ENCODE results near the gene GTF3C2. TPM values are rescaled to one million over a fixed set of nuclear protein-coding genes. Genes with fewer than 3 reads are reported as not detected.

Gene GTF3C2
- total RNA-seq, 1 donor from 2014 or later, result 16.2 TPM

DNA sequence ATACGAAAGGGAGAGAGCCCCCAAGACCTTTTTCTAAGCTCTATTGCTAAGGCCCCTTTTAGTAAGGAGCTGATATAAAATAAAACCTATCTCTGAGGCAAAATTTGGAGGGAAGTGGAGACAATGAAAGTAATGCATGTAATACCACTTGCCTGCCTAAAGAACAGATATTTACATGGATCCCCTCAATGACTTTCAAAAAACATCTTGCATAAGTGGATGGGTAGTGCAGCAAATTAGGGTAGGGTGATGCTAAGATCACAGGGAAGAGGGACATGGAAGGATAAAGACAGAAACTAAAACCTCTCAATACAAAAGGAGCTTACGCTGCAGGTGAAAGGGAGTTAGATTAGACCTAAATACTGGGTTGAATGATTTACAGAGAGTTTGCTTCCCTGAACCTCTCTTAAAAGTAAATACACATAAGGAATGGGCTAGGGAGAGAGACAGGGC is 22.8 kb upstream of the GTF3C2 start:
- peaks cover 70% of the 10 kb centered on the region for H3K36me3 ChIP-seq

DNA sequence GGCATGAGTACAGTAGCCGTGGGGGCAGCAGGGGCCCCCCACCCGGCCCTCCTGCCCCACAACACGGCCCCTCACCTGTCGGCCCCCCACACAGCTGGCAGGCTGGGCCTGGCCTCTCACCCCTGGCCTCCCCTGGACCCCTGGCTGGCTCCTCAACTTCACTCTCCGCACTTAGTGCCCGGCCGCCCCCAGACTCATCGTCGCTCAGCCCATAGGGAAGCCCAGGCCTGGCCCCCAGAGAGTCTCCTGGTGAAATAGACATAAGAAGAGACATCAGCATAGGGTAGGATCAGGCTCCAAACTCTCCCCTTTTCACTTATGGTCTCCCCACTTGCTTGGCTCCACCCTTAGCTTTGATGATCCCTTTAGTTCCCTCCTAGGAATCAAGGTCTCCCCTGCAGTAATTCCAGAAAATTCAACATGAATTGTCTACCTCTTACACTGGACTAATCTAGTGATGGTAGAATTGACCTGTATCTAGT is 22.3 kb upstream of the GTF3C2 start:
- TF ChIP-seq, protein P1, sequence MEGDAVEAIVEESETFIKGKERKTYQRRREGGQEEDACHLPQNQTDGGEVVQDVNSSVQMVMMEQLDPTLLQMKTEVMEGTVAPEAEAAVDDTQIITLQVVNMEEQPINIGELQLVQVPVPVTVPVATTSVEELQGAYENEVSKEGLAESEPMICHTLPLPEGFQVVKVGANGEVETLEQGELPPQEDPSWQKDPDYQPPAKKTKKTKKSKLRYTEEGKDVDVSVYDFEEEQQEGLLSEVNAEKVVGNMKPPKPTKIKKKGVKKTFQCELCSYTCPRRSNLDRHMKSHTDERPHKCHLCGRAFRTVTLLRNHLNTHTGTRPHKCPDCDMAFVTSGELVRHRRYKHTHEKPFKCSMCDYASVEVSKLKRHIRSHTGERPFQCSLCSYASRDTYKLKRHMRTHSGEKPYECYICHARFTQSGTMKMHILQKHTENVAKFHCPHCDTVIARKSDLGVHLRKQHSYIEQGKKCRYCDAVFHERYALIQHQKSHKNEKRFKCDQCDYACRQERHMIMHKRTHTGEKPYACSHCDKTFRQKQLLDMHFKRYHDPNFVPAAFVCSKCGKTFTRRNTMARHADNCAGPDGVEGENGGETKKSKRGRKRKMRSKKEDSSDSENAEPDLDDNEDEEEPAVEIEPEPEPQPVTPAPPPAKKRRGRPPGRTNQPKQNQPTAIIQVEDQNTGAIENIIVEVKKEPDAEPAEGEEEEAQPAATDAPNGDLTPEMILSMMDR (IDR thresholded peaks at IDR 0.05; ENCODE audit: borderline replicate concordance), result no peak
- H3K27me3 ChIP-seq (ENCODE audit: low read depth), result no peaks in the 10 kb centered on the region
- no peak for DNase-seq
- no peak overlapping the region for H3K27ac ChIP-seq (replicated peaks)
- peak overlapping the region; percentile 81 for H3K4me3 ChIP-seq
- peaks cover 36% of the 10 kb centered on the region for H3K4me1 ChIP-seq
- no peaks in the 10 kb centered on the region for H3K9me3 ChIP-seq (replicated peaks)
- intact Hi-C loops (cut with micrococcal nuclease), result no loop called here
- peaks cover 70% of the 10 kb centered on the region for H3K36me3 ChIP-seq

More for the DNA sequence above, 22.8 kb upstream of the GTF3C2 start:
- Histone ChIP-seq H3K27ac (replicated peaks) (peak overlapping the region; percentile 94), H3K9me3 (replicated peaks) (no peaks in the 10 kb centered on the region), H3K4me1 (peaks cover 36% of the 10 kb centered on the region), H3K4me3 (peak overlapping the region; percentile 81), H3K27me3 (ENCODE audit: low read depth) (no peaks in the 10 kb centered on the region)
- TF ChIP-seq, protein P1 (IDR thresholded peaks at IDR 0.05; ENCODE audit: borderline replicate concordance), result no peak
- intact Hi-C loops (cut with micrococcal nuclease), result no loop called here
- no peak for DNase-seq

DNA sequence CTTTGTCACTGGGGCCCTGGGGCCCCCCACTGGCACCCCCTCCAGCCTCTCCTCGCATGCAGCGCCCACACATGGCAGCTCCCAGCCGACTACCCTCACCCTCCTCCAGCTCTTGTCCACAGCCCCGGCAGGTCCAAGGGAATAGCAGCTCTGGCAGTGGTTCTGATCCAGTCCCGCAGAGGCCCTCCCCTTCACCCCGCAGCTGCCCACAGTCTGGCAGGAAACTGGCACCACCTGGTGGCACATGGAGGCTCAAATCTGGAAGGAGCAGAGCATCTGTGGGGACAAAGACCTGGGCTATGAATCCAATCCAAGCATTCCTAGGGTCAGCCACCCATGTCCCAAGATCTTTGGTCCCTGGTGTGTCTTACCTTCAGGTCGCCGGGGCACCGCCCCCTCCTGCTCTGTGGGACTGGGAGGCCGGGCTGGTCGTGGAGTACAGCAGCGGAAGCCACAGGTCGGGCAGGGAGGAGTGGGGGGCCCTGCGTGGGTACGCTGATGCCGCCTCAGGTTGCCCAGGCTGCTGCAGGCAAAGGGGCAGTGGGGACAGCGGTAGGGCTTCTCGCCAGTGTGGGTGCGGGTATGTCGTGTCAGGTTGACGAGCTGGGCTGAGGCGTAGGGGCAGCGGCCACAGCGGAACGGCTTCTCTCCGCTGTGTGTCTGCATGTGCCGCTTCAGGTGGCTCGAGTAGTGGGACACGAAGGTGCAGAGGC is 21.7 kb upstream of the GTF3C2 start:
- no peaks in the 10 kb centered on the region for H3K27me3 ChIP-seq (ENCODE audit: low read depth)
- intact Hi-C loops (cut with micrococcal nuclease), result no loop called here
- peaks cover 70% of the 10 kb centered on the region for H3K36me3 ChIP-seq
- peaks cover 37% of the 10 kb centered on the region for H3K4me1 ChIP-seq
- TF ChIP-seq, protein P1 (IDR thresholded peaks at IDR 0.05; ENCODE audit: borderline replicate concordance), result no peak
- H3K27ac ChIP-seq (replicated peaks), result no peak overlapping the region
- H3K9me3 ChIP-seq (replicated peaks), result no peaks in the 10 kb centered on the region
- DNase-seq, result no peak
- no peak overlapping the region for H3K4me3 ChIP-seq

DNA sequence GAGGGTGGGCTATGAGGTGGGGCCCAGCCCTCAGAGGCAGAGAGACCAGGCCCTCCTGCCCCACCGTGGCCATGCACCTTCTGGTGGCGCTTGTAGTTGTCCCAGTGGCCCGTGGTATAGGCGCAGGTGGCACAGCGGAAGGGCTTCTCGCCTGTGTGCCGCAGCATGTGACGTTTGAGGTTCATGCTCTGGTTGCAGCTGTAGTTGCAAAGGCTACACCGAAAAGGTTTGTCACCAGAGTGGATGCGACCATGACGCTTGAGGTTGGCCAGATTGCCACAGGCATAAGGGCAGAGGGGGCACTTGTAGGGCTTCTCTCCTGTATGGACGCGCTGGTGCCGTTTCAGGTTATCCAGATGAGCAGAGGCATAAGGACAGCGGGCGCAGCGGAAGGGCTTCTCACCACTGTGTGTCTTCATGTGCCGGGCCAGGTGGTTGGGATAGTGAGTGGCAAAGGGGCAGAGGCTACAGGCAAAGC is 21.1 kb upstream of the GTF3C2 start:
- no peaks in the 10 kb centered on the region for H3K9me3 ChIP-seq (replicated peaks)
- no peaks in the 10 kb centered on the region for H3K27me3 ChIP-seq (ENCODE audit: low read depth)
- H3K4me1 ChIP-seq, result peaks cover 43% of the 10 kb centered on the region
- DNase-seq, result no peak
- peaks cover 70% of the 10 kb centered on the region for H3K36me3 ChIP-seq
- no peak overlapping the region for H3K27ac ChIP-seq (replicated peaks)
- TF ChIP-seq, protein P1 (IDR thresholded peaks at IDR 0.05; ENCODE audit: borderline replicate concordance), result no peak
- intact Hi-C loops (cut with micrococcal nuclease), result no loop called here
- H3K4me3 ChIP-seq, result no peak overlapping the region

DNA sequence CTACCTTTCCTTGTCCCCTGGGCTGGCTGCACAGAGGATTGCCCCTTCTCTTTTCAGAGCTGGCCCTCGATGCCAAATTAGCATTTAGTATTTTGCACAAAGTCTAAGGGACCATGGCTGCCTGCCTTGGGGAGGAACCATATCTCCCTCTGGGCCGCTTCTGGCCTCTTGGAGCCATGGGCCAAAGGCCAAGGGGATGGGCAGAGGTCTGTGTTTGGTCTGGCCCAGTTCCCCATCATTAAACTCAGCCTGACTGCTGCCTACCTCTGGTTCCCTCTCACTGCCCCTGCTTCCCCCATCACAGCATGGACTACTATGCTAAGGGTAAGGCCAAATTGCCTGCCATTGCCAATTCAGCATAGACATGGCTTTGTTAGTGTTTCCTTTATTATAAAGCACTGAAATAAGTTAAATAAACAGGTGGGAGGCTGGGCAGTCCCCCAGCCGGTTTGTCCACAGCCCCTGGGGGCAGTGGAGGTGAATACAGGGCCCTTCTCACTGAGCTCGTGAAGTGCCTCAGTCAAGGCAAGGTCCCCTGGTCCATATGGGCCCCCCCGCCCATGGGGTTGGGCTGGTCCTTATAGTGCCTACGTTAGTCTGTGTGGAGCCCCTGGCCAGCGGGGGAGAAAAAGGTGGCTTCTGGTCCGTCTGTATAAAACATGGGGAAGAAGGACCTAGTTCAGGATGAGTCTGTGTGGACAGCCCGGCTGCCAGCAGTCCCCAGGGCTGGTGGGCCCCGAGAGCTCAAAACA is 20.5 kb upstream of the GTF3C2 start:
- Histone ChIP-seq H3K27me3 (ENCODE audit: low read depth) (no peaks in the 10 kb centered on the region), H3K4me1 (peaks cover 49% of the 10 kb centered on the region), H3K27ac (replicated peaks) (no peak overlapping the region), H3K36me3 (peaks cover 66% of the 10 kb centered on the region), H3K9me3 (replicated peaks) (no peaks in the 10 kb centered on the region), H3K4me3 (no peak overlapping the region)
- TF ChIP-seq, protein P1 (IDR thresholded peaks at IDR 0.05; ENCODE audit: borderline replicate concordance), result no peak
- intact Hi-C loops (cut with micrococcal nuclease), result no loop called here
- no peak for DNase-seq
